Stimulated activated CD4-positive, alpha-beta T cell treated with anti-CD3 and anti-CD28 coated beads, Interleukin-1b, Interleukin-23, amount 100 ng/mL, for 24 hours (primary cell): ENCODE data around the gene MAGI1.

Source experiments
- DNase-seq, 4 experiments: peaks; one replicate each; pipeline ENCODE4 v3.0.0-alpha.2; 2020; ENCODE audit warnings: low read depth in 4 of 4, low spot score in 1 of 4

Gene MAGI1

GRCh38 chr3:65597952-65598413, 440.7 kb downstream of the MAGI1 start:
- no peak for DNase-seq

- no peak for DNase-seq
These were observed 441.3 kb downstream of the MAGI1 start for GRCh38 chr3:65597226-65597951.

- no peak for DNase-seq
These were observed 442.0 kb downstream of the MAGI1 start for GRCh38 chr3:65596571-65597225.

- no peak for DNase-seq
These were observed 442.8 kb downstream of the MAGI1 start for GRCh38 chr3:65596029-65596300.

- DNase-seq: no peak
These were observed 443.3 kb downstream of the MAGI1 start for GRCh38 chr3:65595222-65596028.

- DNase-seq: no peak
These were observed 444.7 kb downstream of the MAGI1 start for GRCh38 chr3:65593780-65594752.

GRCh38 chr3:65591313-65591712, 447.4 kb downstream of the MAGI1 start:
- DNase-seq: no peak

- no peak for DNase-seq
These were observed 449.8 kb downstream of the MAGI1 start for GRCh38 chr3:65588884-65589283.

- no peak for DNase-seq
These were observed 450.9 kb downstream of the MAGI1 start for GRCh38 chr3:65587650-65588439.

- DNase-seq: no peak
These were observed 453.8 kb downstream of the MAGI1 start for GRCh38 chr3:65584913-65585312.

GRCh38 chr3:65584002-65584401, 454.7 kb downstream of the MAGI1 start:
- DNase-seq: no peak

- DNase-seq: no peak
These were observed 455.5 kb downstream of the MAGI1 start for GRCh38 chr3:65583188-65583587.

- no peak for DNase-seq
These were observed 456.6 kb downstream of the MAGI1 start for GRCh38 chr3:65582012-65582717.

GRCh38 chr3:65581313-65581712, 457.4 kb downstream of the MAGI1 start:
- no peak for DNase-seq

GRCh38 chr3:65578861-65579260, 459.9 kb downstream of the MAGI1 start:
- no peak for DNase-seq

GRCh38 chr3:65577843-65578430, 460.8 kb downstream of the MAGI1 start:
- DNase-seq: no peak

GRCh38 chr3:65576966-65577365, 461.8 kb downstream of the MAGI1 start:
- no peak for DNase-seq

GRCh38 chr3:65576228-65576627, 462.5 kb downstream of the MAGI1 start:
- no peak for DNase-seq

- no peak for DNase-seq
These were observed 463.3 kb downstream of the MAGI1 start for GRCh38 chr3:65575376-65575840.
